HG03108 (cell line): Measurements from ENCODE around the gene SENP8.
"Not testable (repeated sequence)": the region's sequence is repeated elsewhere in the genome, so short reads cannot be mapped to it uniquely, and the experiment has no call there.

ENCODE experiments used
- ATAC-seq: cut with Tn5 transposase; IDR thresholded peaks from one replicate; pipeline ENCODE4 v1.9.1; 2021; ENCODE audit warnings: moderate library complexity; ENCODE audit not compliant: unreplicated experiment

Gene SENP8

DNA sequence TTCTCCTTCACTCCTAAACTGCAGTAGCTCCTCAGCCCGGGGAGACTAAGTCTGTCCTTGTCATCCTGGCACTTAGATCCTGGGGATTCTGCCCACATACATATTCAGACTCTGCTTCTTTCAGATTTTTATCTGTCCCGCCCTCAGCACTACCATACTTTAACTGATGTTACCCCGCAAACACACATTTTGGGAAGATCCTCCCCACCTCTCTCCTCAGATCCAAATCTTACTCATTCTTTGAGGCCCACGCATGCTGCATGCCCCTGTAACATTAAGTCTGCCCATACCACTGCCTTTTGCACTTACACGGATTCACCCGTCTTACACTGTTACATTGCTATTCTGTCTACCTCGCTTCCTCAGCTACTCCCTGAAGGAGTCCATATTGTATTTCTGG lies 36.1 kb downstream of the SENP8 start:
- no peak for ATAC-seq

DNA sequence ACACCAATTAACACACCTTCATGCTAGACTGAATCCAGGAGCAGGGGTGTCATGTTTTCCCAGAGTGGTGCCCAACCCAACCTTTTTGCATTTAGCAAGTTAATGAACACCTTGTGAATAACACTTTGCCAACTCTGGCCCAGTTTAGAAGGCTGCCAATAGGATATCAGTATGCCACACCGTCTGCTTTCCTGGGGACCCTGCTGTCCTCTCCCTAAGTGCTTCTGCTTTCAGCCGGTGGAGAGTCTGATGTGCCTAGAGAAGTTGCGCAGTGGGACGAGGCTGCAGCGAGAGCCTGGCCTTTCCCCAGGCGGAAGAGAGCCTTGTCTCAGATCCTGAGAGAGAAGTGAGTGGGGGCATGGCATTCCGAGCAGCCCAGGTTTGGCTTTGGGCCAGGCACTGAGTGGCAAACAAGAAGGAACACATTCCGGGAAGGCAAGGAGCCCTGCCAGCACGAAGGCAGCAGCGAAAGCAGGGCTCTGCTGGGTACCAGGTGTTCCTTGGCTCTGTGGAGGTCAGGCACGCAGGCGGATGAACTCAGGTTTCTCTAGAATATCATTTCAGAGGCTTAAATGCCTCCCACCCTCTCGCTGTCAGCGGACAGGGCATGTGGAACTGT lies 36.9 kb downstream of the SENP8 start:
- no peak for ATAC-seq

DNA sequence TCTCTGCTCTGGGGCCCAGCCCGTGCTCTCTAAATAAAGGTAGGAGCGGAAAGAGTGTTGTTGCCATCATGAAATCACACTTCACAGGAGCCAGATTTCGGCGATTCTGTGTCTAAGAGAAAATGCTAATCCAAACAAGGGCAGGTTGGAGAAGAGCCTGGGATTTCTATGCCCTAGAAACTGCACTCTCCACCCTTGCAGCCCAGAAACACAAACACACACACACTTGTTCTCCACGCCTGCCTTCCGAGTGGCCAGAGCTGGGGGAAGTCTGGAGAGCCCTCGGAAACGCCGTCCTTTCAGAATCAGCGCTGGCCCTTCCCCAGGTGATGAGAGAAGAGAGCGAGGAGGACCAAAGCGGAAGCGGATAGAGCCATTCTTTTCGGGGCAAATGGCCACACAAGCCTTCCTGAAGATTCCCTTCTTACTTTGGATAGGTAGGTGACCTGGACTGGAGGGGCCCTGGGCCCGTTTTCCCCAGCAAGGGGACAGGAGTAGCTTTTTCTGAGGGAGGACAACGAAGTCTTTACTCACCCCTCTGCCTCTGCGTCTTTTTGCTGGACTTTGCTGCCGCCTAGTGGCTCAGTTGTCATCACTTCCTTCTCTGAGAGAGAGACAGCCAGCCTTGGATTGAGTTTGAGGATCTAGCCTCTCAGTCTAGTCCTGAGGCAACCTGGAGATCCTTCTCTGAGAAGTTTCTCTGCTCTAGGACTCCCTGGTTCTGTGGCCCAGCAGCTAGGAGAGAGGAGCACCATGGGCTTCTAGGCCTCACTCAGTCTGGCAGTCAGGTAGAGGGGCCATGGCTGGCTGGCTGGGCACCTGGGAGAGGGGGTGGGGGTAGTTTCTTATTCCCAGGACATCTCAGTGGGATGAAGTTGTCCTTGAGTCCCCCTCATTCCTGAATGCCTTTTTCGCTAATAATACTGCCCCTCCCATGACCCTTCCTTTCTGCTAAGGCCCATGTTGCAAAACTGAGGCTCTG lies 37.7 kb downstream of the SENP8 start:
- peak; percentile 80 for ATAC-seq

DNA sequence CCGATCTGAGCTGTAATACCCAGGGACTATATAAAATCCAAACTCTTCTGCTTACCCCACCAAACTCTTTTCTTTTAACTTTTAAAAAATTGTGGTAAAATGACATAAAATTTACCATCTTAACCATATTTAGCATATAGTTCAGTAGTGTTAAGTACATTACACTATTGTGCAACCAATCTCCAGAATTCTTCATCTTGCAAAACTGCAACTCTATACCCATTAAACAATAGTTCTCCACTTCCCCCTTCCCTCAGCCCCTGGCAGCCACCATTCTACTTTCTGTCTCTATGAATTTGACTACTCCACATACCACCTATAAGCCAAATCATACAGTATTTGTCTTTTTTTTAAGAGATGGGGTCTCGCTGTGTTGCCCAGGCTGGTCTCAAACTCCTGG lies 38.7 kb downstream of the SENP8 start:
- ATAC-seq, result no peak

DNA sequence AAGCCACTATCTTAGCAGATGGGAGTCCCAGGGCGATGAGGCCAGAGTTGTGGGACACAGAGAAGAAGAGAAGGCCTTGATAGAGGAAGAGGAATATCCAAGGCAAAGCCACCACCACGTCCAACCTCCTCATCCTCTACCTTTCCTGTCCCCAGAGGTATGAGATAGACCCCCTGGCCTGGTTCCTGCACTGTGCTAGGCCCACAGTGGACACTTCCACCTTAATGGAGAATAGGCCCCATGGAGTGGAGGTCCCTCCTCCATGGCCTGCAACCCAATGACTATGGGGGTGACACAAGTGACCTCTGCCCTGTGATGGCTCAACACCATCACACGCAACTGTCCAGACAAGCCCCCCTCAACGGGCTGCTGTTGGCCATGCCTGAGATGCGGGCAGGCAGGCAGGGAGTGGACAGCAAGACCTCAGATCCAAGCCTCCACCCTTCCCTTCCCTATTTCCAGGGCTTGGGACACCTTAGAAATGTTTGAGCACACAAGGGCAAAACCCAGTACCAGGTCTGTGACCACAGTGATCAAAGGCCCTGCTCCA lies 42.6 kb downstream of the SENP8 start:
- no peak for ATAC-seq

DNA sequence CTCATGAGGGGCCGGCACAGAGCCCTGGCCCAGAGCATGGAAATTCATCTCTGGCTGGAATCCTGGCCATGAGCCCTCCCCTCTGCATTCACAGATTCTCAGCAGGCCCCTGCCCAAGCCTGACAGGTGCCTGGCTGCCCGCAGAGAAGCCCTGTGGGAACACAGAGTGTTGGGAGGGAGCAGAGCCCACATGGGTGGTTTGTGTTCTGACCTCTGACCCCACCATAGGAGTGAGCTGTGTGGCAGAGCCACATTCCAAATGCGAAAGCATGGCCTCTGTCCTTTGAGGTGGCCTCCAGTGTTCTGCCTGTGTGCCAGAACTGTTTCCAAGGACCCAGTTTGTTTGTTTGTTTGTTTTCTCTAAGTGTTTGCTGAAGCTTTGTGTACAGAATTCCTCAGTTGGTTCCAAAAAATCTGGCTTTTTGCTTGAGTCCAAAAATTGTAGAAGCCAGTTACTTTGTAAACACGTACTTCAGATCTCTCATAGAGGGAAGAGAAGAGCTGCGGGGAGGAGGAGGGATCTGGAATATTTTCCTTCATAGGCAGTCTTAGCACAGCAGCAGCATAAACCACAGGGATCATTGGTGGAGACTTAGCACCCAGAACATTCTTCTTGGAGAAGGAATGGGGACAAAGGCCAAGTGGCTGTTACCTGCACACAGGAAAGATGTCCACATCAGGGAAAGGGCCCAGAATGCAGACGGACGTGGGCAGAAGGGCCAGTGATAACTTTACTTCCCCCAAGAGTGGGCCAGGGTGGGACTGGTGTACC lies 43.3 kb downstream of the SENP8 start:
- no peak for ATAC-seq

DNA sequence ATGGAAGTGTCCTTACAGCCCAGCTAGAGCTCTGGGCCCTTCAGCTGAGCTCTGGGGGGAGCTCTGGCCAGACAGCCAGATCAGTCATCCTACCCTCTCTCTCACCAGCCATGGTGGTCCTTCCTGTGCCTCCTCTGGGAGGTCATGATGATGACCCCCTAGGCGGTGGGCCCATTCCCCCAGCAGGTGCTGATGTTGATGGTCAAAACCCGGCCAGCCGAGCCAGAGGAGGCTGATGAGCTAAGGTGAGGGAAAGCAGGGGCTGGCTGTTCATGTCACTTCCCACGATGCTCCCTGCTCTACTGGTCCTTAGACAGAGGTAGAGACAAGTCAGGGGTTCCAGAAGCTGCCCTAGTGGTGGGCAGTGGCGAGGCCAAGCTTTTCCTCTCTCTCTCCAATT lies 44.4 kb downstream of the SENP8 start:
- no peak for ATAC-seq

DNA sequence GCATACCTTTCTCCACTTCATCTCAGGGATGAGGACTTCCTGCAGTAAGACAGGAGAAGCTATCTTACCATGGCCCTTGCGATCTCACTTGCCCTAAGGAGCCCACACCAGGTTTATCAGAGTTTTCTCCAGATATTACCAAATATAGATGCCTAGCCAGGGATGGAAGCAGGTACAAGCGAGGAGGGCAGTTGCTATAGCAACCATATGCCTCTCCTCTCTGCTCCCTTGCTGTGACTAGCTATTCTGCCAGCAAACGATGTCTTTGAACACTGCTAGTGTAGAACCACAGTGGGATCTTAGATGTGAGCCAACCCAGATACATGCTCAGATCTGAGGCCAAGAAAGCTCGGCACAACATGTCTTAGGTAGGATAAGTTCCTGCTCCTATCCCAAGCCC lies 45.5 kb downstream of the SENP8 start:
- ATAC-seq, result no peak

DNA sequence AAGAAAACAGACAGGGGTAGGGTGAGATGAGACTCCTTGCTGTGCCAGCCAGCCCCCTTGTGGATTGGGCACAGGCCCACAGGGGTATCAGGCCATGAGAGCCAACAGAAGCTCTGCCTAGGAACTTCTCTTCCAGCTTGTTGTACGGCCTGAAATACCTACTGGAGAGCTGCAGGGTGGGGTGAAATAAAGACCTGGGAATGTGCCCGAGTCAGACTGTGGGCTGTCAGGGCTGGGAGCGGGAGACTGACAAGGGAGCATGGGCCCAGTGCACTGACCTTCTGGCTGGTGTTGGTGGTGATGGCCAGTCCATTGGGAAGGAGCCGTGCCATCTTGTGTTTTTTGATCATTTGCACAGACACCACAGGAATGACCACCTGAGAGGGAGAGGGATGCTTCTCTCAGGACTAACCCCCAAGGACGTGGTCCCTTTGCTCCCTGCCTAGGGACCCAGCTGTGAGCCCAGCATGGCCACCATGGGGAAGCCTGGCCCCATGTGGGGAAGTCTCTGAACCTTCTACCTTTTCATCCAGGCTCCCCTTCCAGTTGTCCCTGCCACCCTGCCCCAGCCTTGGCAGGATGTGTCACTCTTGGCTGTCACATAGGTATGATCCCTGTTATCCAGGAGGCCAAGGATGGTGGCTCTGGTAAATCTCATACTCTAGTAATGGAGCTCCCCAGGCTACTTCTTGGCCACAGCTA lies 48.7 kb downstream of the SENP8 start:
- ATAC-seq, result no peak

DNA sequence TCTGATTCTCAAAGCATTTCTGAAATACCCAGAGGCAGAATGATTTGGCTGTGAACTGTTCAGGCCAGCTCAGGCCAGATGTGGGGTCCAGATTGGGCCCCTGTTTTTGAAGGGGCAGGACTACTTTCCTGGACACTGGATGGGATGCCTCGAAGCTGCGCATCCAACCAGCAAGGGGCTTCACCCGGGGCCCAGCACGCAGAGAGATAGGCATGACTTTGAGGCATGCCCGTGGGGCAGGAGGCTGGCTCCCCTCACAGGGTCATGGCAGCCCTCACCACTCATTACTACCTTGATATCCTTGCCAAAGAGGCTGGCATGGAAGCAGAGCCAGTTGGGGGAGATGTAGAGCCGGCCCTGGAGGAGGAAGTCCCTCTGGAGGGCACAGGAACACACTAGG lies 49.2 kb downstream of the SENP8 start:
- ATAC-seq, result no peak

DNA sequence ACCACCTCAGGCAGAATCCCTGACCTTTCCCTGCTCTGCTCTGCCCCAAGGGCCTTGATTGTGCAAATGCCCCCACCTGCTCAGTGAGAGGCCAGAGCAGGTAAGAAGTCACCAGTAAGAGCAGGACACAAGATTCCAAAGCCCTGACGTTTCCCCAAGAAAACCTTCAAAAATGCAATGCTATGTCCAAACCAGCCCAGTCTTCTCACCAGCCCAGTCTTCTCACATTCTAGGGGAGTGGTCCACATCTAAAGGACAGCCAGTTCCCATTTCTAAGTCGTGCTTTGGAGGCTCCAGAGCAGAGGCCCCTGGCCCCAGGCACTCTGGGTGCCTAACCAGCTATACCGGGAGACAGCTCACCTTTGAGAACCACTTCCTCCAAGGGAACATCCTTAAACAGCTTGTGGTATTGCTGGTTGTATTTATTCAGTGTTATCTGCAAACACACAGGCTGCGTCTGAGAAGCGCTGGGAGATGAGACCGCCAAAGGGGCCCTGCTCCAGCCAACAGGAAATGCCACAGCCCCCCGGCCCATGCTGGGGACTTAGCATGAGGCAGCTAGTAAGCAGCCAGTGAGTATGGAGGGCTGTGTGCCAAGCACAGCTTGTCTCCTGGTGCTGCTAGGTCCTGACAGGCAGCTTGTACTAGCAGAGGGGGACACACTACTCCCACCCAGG lies 50.1 kb downstream of the SENP8 start:
- ATAC-seq, result no peak

DNA sequence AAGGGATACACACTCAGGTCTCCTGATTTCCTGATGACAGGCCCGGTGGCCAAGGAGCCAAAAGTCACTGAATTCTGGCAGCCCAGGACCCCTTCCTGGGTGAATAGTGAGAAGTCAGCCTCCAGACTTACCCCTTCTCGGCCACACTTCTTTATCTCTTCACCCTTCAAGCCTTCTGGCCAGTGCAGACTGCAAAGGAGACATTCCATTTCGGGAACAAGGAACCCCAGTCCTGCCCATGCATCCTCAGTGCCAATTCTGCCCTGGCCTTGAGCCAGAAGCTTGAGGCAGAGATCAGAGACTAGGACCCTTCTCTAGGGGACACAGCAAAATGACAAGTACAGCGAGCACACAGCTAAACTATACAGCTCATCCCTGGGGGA lies 50.6 kb downstream of the SENP8 start:
- ATAC-seq, result no peak

DNA sequence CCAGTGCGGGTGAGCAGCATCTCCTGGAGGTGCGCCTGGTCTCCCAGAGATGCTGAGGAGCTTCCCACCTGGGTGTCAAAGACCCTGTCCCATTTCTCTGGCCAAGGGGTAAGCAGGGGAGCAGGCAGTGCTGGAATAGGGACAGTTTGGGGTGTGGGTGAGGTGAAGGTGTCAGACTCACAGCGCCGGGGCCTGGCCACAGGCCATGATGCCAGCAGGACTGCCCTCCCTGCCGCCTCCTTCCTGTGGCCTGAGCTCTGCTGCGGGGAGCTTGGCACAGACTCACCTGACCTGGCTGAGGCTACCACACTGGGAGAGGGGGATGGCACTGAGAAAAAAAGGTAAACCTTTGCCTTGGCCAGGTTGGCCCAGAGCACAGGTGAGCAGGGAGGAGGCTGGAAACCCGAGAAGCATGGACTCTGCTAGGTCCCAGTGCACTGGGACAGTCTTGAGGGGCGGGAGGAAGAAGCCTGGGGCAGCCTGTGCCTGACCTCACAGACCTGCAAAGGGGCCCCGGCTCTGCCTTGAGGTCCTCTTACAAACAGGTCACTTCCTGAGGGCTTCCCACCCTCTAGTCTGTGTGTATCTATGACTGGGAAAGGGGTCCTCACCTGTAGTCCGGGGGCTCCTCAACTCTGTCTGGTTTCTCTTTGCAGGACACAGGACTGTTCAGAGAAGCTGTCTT lies 51.2 kb downstream of the SENP8 start:
- no peak for ATAC-seq

DNA sequence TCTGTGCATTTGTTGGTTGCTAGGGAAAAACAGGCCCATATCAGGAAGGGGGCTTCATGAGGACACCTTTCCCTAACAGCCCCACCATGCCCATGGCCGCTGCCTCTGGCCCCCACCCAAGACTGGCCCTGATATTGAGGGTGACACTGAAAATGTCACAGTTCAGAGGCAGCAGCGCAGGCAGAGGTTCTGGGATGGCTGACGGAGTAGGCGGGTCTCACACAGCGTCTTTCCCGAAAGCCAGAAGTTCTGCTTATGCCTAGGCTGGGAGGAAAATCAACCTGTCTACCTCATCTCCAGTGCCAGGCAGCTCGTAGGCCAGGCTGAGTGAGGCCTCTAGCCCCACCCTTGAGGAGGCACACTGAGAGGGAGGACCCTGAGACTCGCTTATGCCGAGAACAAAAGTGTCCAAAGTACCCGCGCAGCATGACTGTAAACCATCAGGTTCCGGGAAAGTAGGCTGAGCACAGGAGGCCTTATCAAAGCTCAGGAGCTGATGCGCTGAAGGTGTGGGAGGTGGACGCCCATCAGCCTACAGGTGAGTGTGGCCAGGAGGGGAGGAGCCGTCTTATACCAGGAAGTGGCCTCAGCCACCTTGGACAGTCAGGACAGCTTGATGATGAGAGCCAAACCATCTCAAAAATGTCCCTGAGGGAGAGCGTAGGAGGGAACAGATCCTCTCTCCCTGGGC lies 51.9 kb downstream of the SENP8 start:
- no peak for ATAC-seq

DNA sequence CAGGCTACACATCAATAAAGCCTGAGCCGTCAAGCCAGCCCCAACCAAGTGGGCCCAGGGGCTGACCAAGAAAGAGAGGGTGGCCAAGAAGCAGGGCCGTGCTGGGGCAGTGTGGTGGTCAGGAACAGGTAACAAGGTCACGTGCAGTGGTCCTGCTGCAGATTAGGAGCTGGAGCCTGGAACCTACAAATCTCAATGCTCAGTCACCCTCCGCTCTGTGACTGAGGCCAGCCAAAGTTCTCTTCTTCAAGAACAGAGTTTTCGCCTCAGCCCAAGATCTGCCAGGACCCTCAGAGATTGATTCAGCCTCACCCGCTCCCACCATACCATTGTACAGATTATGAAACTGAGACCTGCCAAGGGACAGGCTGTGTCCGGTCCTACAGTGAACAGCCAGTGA lies 52.5 kb downstream of the SENP8 start:
- ATAC-seq, result no peak

DNA sequence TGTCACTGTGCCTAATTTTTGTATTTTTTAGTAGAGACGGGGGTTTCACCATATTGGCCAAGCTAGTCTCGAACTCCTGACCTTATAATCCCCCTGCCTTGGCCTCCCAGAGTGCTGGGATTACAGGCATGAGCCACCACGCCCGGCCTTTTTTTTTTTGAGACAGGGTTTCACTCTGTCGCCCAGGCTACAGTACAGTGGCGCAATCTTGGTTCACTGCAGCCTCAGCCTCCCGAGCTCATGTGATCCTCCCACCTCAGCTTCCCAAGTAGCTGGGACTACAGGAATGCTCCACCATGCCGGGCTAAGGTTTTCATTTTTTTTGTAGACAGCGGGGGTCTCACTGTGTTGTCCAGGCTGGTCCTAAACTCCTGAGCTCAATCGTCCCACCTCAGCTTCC lies 53.8 kb downstream of the SENP8 start:
- not testable (repeated sequence) for ATAC-seq

DNA sequence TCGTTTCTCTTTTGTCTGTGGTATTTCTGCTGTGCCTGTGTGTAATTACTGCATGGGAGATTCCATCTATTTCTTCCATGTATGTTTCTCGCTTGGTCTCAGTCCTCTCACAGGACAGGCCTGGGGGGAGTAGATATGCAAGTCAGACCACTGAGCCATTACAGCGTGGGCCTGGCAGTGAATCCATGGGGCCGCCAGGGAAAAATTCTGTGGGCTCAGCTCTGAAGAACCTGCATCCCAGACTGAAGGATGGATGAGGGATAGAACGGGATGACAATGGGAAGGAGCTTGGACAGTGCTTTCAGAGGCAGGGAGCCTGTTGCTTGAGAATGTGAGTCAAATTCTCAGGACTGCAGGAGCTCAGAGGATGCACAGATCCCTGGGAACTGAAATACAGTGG lies 54.6 kb downstream of the SENP8 start:
- no peak for ATAC-seq

DNA sequence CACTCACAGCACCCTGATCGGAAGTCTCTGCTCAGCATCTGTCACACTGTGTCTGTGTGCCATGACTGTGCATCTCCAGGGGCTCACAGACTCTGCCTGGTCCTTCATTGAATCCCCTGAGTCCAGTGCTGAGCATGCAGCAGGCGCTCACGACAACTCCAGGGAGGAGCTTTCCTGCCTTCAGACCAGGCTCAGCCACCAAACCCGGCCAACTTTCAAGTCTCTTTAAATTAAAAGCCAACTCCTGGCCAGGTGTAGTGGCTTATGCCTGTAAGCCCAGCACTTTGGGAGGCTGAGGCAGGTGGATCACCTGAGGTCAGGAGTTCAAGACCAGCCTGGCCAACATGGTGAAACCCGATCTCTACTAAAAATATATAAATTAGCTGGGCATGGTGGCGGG lies 55.2 kb downstream of the SENP8 start:
- ATAC-seq, result no peak
